ENCODE results near the gene KRTAP5-5.
"Not testable (repeated sequence)": the region's sequence is repeated elsewhere in the genome, so short reads cannot be mapped to it uniquely, and the experiment has no call there.

Gene KRTAP5-5

GRCh38 chr11:1607156-1607845 lies 22.3 kb upstream of the KRTAP5-5 start:
- not testable (repeated sequence) for DNase-seq (ENCODE audit: extremely low read depth in 1 of 2, low read depth in 1 of 2)

- not testable (repeated sequence) for DNase-seq (ENCODE audit: extremely low read depth in 1 of 2, low read depth in 1 of 2)
Measured at GRCh38 chr11:1607901-1608300, 21.7 kb upstream of the KRTAP5-5 start.

GRCh38 chr11:1608363-1608762 lies 21.2 kb upstream of the KRTAP5-5 start, which contains the start of gene KRTAP5-3:
Gene KRTAP5-3, minus strand, starts transcription at chr11:1608463. Its CDS starts 78 bp downstream, at chr11:1608385.
- DNase-seq (ENCODE audit: extremely low read depth in 1 of 2, low read depth in 1 of 2): no peak

- DNase-seq (ENCODE audit: extremely low read depth in 1 of 2, low read depth in 1 of 2): no peak
Measured at GRCh38 chr11:1618231-1618630, 11.3 kb upstream of the KRTAP5-5 start.

- DNase-seq (ENCODE audit: extremely low read depth in 1 of 2, low read depth in 1 of 2): no peak
Measured at GRCh38 chr11:1619449-1619848, 10.1 kb upstream of the KRTAP5-5 start.

GRCh38 chr11:1622086-1622485 lies 7.5 kb upstream of the KRTAP5-5 start, which contains the start of gene KRTAP5-4:
Gene KRTAP5-4, minus strand, starts transcription at chr11:1622138. Its CDS starts 45 bp downstream, at chr11:1622093.
- no peak for DNase-seq (ENCODE audit: extremely low read depth in 1 of 2, low read depth in 1 of 2)

- DNase-seq (ENCODE audit: extremely low read depth in 1 of 2, low read depth in 1 of 2): no peak
Measured at GRCh38 chr11:1623716-1624115, 5.9 kb upstream of the KRTAP5-5 start.

GRCh38 chr11:1624621-1625020 lies 5.0 kb upstream of the KRTAP5-5 start:
- no peak for DNase-seq (ENCODE audit: extremely low read depth in 1 of 2, low read depth in 1 of 2)

GRCh38 chr11:1625541-1625940 lies 4.0 kb upstream of the KRTAP5-5 start:
- no peak for DNase-seq (ENCODE audit: extremely low read depth in 1 of 2, low read depth in 1 of 2)

GRCh38 chr11:1628506-1629325 lies 859 bp upstream of the KRTAP5-5 start:
- DNase-seq (ENCODE audit: extremely low read depth in 1 of 2, low read depth in 1 of 2): peak; percentile 16 to 27

GRCh38 chr11:1630271-1630670 lies 696 bp downstream of the KRTAP5-5 start:
- no peak for DNase-seq (ENCODE audit: extremely low read depth in 1 of 2, low read depth in 1 of 2)

- no peak for DNase-seq (ENCODE audit: extremely low read depth in 1 of 2, low read depth in 1 of 2)
Measured at GRCh38 chr11:1631066-1631568, 1.5 kb downstream of the KRTAP5-5 start.

GRCh38 chr11:1632053-1632714 lies 2.6 kb downstream of the KRTAP5-5 start:
- DNase-seq (ENCODE audit: extremely low read depth in 1 of 2, low read depth in 1 of 2): no peak

GRCh38 chr11:1633864-1634263 lies 4.3 kb downstream of the KRTAP5-5 start:
- no peak for DNase-seq (ENCODE audit: extremely low read depth in 1 of 2, low read depth in 1 of 2)

GRCh38 chr11:1636291-1636950 lies 6.8 kb downstream of the KRTAP5-5 start:
- no peak for DNase-seq (ENCODE audit: extremely low read depth in 1 of 2, low read depth in 1 of 2)

GRCh38 chr11:1637628-1638027 lies 8.1 kb downstream of the KRTAP5-5 start:
- no peak for DNase-seq (ENCODE audit: extremely low read depth in 1 of 2, low read depth in 1 of 2)

- DNase-seq (ENCODE audit: extremely low read depth in 1 of 2, low read depth in 1 of 2): no peak
Measured at GRCh38 chr11:1638344-1638743, 8.8 kb downstream of the KRTAP5-5 start.

GRCh38 chr11:1639102-1639620 lies 9.6 kb downstream of the KRTAP5-5 start:
- no peak for DNase-seq (ENCODE audit: extremely low read depth in 1 of 2, low read depth in 1 of 2)

- DNase-seq (ENCODE audit: extremely low read depth in 1 of 2, low read depth in 1 of 2): no peak
Measured at GRCh38 chr11:1639666-1640065, 10.1 kb downstream of the KRTAP5-5 start.

Measured in stimulated activated CD8-positive, alpha-beta memory T cell treated with anti-CD3 and anti-CD28 coated beads, Interleukin-7, amount 100 ng/mL, for 48 hours (primary cell).